Thymus (tissue), 14 donors: ENCODE results near the gene CABP2. TPM values are rescaled to one million over a fixed set of nuclear protein-coding genes. Genes with fewer than 3 reads are reported as not detected.
A peak's percentile ranks its signal among the peaks of the same experiment; 100 is the strongest.
"Not testable (repeated sequence)": the region's sequence is repeated elsewhere in the genome, so short reads cannot be mapped to it uniquely, and the experiment has no call there.

Source experiments
- DNase-seq, 9 donors: peaks; one replicate each; pipeline ENCODE4 v3.0.0-alpha.2; 2013; ENCODE audit warnings: low spot score in 9 of 9, low read depth in 6 of 9, missing footprints in 1 of 9
- H3K27ac ChIP-seq, 2 donors: one replicate each; pipeline ENCODE4 v1.5.1; 2013; ENCODE audit warnings: control low read depth in 1 of 2, low read depth in 1 of 2, low read length in 1 of 2, mild to moderate bottlenecking in 1 of 2, moderate library complexity in 1 of 2
- H3K27me3 ChIP-seq, 2 donors: one replicate each; pipeline ENCODE4 v1.5.1; 2013; ENCODE audit warnings: low read length in 1 of 2; ENCODE audit not compliant: control insufficient read depth in 2 of 2, insufficient read depth in 1 of 2
- H3K36me3 ChIP-seq, 2 donors: one replicate each; pipeline ENCODE4 v1.5.1; 2013; ENCODE audit warnings: low read length in 1 of 2, mild to moderate bottlenecking in 1 of 2, moderate library complexity in 1 of 2; ENCODE audit not compliant: control insufficient read depth in 2 of 2, insufficient read depth in 2 of 2
- H3K4me1 ChIP-seq, 2 donors: one replicate each; pipeline ENCODE4 v1.5.1; 2013; ENCODE audit warnings: low read length in 2 of 2; ENCODE audit not compliant: control insufficient read depth in 2 of 2, insufficient read depth in 2 of 2
- H3K4me3 ChIP-seq, 2 donors: one replicate each; pipeline ENCODE4 v1.5.1; 2013; ENCODE audit warnings: low read length in 2 of 2, control low read depth in 1 of 2, mild to moderate bottlenecking in 1 of 2
- H3K9me3 ChIP-seq, 2 donors: one replicate each; pipeline ENCODE4 v1.5.1; 2013; ENCODE audit warnings: low read length in 1 of 2, mild to moderate bottlenecking in 1 of 2; ENCODE audit not compliant: control insufficient read depth in 2 of 2, insufficient read depth in 1 of 2
- WGBS: extraction: QIAGEN DNeasy Blood & Tissue Kit; methylation state at CpG from one replicate; pipeline ENCODE4 v1.1.7; 2013; 5-methylcytosine and 5-hydroxymethylcytosine counted together
- long read RNA-seq, 10 donors: transcript quantifications; one replicate each; lab custom pipeline, GENCODE V29; 2026
- polyA plus RNA-seq: library from polyadenylated mRNA; stranded (reverse); fragments of 200-250 nt; gene quantifications from one replicate; pipeline ENCODE4 v1.2.3, GENCODE V29; 2013
- total RNA-seq: library from RNA; stranded (reverse); fragments of 120-200 nt; gene quantifications from one replicate; pipeline ENCODE4 v1.2.4, GENCODE V29; 2013
- donor health status: healthy.

The CABP2 gene
- 0.05 TPM for total RNA-seq
- 0.14 TPM for polyA plus RNA-seq
- long read RNA-seq, donor 1 = 0 reads
- long read RNA-seq, donor 2 = 0 reads
- long read RNA-seq, donor 3 = 0 reads
- long read RNA-seq, donor 4 = 0 reads
- long read RNA-seq, donor 5 = 0 reads
- long read RNA-seq, donor 6 = 0 reads
- long read RNA-seq, donor 7 = 0 reads
- long read RNA-seq, donor 8 = 0 reads
- long read RNA-seq, donor 9 = 0 reads
- long read RNA-seq, donor 10 = 0 reads

- Histone ChIP-seq H3K9me3 (no peaks in the 10 kb centered on the region), H3K27ac (no peak within 1 kb of the TSS), H3K4me1 (no peaks in the 10 kb centered on the region), H3K4me3 (no peak within 1 kb of the TSS), H3K27me3 (peaks cover 0 to 4% of the 10 kb centered on the region in 2 donors), H3K36me3 (no peaks in the 10 kb centered on the region)
- 95% methylated on average over 23 of the region's 23 CpGs for whole genome bisulfite sequencing
- DNase-seq = no peak
Observed at GRCh38 chr11:67522844-67523555, at the start of gene CABP2. Gene CABP2 (minus strand): TSS chr11:67523446. CDS start chr11:67523326, 120 bp downstream.

DNA sequence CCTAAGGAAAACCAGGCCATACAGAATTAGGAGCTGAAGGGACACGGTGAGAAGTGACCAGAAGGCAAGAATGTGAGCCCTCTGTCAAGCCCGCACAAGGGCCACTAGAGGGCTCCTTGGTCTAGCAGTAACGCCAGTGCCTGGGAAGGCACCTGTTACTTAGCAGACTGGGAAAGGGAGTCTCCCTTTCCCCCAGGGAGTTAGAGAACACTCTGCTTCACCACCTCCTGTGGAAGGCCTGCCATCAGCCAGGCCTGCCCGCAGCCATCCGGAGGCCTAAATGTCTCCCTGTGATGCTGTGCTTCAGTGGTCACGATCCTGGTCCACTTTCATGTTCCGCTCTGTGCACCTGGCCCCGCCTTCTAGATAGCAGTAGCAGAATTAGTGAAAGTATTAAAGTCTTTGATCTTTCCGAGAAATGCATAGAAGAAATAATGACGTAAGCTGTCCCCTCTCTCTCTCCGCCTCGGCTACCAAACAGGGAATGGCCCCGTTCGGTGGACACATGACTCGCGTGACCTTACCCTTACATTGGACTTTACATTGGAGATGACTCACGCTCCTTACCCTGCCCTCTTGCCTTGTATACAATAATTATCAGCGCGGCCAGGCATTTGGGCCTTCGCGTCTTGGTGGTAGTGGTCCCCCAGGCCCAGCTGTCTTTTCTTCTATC, 49.6 kb upstream of the CABP2 start:
- 74% methylated on average over 21 of the region's 21 CpGs for WGBS
- DNase-seq = peak in 1 of 9 donors; percentile 38
- Histone ChIP-seq H3K36me3 (no peaks in the 10 kb centered on the region), H3K4me3 (no peak overlapping the region), H3K27me3 (peaks cover 0 to 21% of the 10 kb centered on the region in 2 donors), H3K4me1 (no peaks in the 10 kb centered on the region), H3K9me3 (no peaks in the 10 kb centered on the region), H3K27ac (no peak overlapping the region)

- Histone ChIP-seq H3K4me1 (no peaks in the 10 kb centered on the region), H3K36me3 (no peaks in the 10 kb centered on the region)
- DNase-seq = no peak
Observed at GRCh38 chr11:67572305-67572704, 49.1 kb upstream of the CABP2 start.

GRCh38 chr11:67571443-67571842, 48.2 kb upstream of the CABP2 start:
- Histone ChIP-seq H3K9me3 (no peaks in the 10 kb centered on the region), H3K36me3 (no peaks in the 10 kb centered on the region), H3K4me3 (no peak overlapping the region), H3K27me3 (peaks cover 0 to 15% of the 10 kb centered on the region in 2 donors), H3K4me1 (no peaks in the 10 kb centered on the region), H3K27ac (no peak overlapping the region)
- 96% methylated on average over 6 of the region's 6 CpGs for WGBS
- DNase-seq = no peak

More at GRCh38 chr11:67572305-67572704, 49.1 kb upstream of the CABP2 start:
- H3K9me3 ChIP-seq = no peaks in the 10 kb centered on the region
- H3K27ac ChIP-seq = no peak overlapping the region
- H3K27me3 ChIP-seq = peaks cover 0 to 18% of the 10 kb centered on the region in 2 donors
- H3K4me3 ChIP-seq = no peak overlapping the region
- 33% methylated on average over 5 of the region's 5 CpGs for WGBS

DNA sequence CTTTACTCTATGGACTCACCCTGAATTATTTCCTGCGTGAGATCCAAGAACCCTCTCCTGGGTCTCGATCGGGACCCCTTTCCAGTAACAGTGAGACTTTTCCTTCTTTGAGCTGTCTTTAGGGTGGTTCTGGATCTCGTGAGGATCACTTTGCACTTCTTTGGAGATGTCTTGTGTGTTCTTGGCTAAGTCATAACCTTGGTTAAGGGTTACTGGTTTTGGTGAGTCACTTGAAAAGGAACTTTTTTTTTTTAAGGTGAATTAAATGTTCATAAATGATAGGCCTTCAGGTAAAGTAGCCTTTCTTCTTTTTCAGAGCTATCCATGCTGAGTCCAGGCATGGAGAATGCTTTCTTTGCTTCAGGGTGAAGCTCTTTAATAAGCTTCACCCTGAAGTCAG, 41.0 kb upstream of the CABP2 start:
- Histone ChIP-seq H3K9me3 (no peaks in the 10 kb centered on the region), H3K27me3 (peaks cover 0 to 3% of the 10 kb centered on the region in 2 donors), H3K4me3 (no peak overlapping the region), H3K4me1 (no peaks in the 10 kb centered on the region), H3K36me3 (no peaks in the 10 kb centered on the region), H3K27ac (no peak overlapping the region)
- DNase-seq = no peak
- WGBS = 95% methylated on average over 4 of the region's 4 CpGs

DNA sequence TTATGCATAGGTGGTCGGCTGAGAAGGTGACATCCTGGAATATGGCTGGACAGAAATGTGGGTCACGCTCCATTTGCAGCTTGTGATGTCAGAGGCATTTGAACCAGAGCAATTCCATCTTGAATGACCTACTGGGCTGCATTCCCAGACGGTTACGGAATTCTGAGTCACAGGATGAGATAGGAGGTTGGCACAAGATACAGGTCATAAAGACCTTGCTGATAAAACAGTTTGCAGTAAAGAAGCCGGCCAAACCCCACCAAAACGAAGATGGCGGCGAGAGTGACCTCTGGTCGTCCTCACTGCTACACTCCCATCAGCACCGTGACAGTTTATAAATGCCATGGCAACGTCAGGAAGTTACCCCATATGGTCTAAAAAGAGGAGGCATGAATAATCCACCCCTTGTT, 40.5 kb upstream of the CABP2 start:
- not testable (repeated sequence) for DNase-seq, H3K27ac ChIP-seq, H3K9me3 ChIP-seq

DNA sequence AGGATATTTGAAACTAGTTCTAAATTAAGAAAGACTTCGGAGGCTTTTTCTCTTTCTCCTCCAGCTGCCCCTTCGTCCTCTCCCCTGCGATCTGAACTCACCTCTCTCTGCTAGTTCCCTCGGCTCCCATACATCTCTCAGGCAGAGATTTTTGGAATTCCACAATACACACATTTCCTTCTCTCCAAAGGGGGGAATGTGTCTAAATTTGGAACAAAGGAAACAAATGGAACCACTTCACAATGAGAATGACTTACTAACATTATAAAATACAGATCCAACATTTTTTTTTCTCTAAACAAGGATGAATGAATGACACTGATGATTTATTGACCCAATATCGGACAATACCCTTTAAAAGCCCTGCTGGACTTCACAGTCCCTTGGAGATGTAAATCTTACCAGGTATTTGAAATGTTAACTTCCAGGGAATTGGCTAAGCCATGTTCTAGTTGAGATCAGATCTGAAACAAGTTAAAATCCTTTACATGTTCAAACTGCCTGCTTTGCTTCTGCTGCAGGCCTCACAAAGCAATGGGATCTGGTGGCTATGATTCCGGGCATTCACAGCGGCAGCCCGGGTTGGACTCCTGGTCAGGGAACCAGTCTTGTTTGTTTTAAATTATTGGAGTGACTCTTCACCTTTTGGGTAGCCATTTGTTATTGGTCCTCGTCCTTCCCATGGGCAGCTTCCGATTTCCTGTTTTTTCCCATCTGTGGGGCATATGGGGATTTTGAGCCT, 39.9 kb upstream of the CABP2 start:
- WGBS = 93% methylated on average over 10 of the region's 10 CpGs
- no peaks in the 10 kb centered on the region for H3K36me3 ChIP-seq
- H3K4me1 ChIP-seq = peaks cover 0 to 2% of the 10 kb centered on the region in 2 donors
- no peak for DNase-seq
- H3K4me3 ChIP-seq = no peak overlapping the region
- no peak overlapping the region for H3K27ac ChIP-seq
- peaks cover 0 to 5% of the 10 kb centered on the region in 2 donors for H3K27me3 ChIP-seq
- H3K9me3 ChIP-seq = no peaks in the 10 kb centered on the region

More for the DNA sequence above, 40.5 kb upstream of the CABP2 start:
- WGBS = 91% methylated on average over 11 of the region's 11 CpGs
- H3K36me3 ChIP-seq, H3K4me3 ChIP-seq, H3K27me3 ChIP-seq, H3K4me1 ChIP-seq: not testable (repeated sequence)

DNA sequence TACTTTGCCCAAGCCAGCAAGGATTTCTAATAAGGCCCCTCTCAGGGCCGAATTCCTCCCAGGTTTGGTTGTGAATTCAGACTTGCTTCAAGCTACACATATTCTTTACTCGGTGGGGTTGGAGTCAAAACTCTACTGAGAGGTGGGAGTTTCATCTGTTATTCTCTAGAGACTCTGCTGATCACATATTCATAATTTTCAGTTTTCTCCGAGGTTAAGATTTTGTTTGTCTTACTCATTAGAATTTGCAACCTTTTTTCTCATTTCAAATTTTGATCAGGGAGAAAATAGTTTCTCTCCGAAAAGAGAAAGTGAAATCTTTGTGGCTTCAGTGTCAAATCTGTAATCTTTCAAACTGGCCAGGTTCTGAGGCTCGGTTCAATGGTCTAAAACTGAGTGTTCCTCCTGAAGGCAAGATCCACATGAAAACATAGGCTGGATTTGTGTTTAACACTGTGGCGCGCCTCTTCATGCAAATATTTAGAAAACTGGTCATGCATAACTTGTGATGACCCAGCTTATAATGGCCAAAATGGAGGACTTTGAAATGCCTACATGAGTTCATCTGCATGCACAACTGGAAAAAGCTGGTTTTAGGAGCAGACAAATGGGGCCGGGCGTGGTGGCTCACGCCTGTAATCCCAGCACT, 38.8 kb upstream of the CABP2 start:
- Histone ChIP-seq H3K36me3 (no peaks in the 10 kb centered on the region), H3K4me1 (peaks cover 0 to 2% of the 10 kb centered on the region in 2 donors), H3K27ac (no peak overlapping the region), H3K27me3 (peaks cover 0 to 5% of the 10 kb centered on the region in 2 donors), H3K9me3 (no peaks in the 10 kb centered on the region), H3K4me3 (no peak overlapping the region)
- 78% methylated on average over 10 of the region's 10 CpGs for WGBS
- no peak for DNase-seq
